Lung microvascular endothelial cell (primary cell): ENCODE data around the gene NHERF1. TPM values are rescaled to one million over a fixed set of nuclear protein-coding genes. Genes with fewer than 3 reads are reported as not detected.

Source experiments
- DNase-seq, 2 donors: peaks; one replicate each; pipeline versions ENCODE4 v3.0.0 to v3.0.0-alpha.2; 2010; ENCODE audit warnings: low read depth in 2 of 2
- total RNA-seq: library from RNA; depleted of rRNA; stranded (reverse); fragments of >200 nt; gene quantifications from 2 replicates; pipeline ENCODE4 v1.2.1, GENCODE V29; 2014

Gene NHERF1
- total RNA-seq, 1 donor from 2014 or later, result 4.4 TPM

GRCh38 chr17:74732042-74732867, 16.2 kb upstream of the NHERF1 start:
- no peak for DNase-seq

DNA sequence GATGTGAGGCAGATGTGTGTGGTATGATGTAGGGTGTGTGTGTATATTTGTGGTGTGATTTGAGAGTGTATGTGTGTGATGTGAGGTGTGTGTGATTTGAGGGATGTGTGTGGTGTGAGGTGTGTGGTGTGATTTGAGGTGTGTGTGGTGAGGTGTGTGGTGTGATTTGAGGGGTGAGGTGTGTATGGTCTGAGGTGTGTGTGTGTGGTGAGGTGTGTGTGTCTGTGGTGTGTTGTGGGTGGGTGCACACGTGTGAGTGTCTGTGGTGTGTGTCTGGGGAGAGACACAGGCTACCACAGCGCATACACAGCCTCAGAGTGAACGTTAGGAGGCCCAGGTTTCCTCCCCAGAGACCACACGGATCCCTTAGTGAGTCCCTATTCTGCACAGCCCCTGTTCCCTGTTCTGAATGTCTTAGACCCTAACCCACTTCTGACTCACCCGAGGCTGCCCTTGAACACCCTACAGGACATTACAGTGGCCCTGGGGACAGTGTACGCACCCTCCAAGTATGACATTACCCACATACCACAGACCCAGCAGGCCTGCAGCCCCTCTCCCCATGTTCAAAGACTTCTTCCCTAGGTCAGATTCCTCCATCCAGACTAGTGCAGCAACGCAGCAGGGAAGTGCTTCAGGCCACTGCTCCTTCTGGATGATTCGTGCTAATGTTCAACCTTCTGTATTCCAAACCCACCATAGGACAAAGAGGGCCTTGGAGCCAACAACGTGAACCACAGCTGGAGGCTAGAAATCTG, 14.9 kb upstream of the NHERF1 start:
- no peak for DNase-seq

DNA sequence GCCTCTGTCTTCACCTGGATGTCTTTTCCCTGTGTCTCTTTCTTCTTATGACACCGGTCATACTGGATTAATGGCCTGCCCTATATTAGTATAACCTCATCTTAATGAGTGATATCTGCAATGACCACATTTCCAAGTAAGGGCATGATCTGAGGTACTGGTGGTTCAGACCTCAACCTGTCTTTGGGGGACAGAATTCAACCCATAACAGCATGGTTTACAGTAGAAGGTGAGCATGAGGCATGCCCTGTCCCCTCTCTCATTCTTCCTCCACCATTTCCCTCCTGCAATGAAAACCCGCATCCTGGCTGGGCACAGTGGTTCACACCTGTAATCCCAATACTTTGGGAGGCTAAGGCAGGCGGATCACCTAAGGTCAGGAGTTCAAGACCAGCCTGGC, 14.2 kb upstream of the NHERF1 start:
- DNase-seq, result no peak

DNA sequence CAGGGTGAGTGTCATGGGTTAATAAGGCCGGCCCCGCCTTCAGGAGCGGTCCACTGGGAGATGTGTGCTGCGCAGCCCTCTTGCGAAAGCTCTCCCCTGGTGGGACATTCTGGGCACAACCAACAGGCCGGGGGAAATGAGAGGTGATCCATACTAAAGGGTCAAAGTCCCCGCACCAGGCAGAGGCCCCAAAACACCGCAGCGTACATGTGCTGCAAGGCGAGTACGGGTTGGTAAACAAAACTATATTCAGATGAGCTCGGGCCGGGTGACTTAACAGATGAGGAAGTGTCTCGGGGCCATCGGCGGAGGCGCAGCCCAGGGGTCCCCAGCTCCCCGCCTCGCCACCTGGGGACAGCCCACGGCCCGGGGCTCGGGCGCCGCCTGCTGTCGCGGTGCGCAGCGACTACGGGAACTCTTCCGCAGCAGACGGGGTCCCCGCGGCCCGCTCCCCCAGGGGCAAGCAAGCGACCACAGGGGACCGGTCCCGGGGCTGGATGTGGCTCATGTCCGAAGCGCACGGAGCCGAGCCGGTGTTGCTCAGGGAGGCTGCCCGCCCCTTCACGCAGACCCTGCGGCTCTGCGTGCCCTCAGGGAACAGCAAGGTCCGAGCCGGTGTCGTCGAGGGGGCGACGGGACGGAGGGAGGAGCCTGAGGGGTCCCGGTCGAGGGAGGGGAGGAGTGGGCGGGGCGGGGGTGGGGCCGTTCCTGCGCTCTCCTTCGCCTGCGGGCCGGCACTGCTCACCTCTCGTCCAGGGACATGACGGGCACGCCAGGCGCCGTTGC, 11.7 kb upstream of the NHERF1 start, which contains the start of gene RAB37:
RAB37 (plus strand) TSS at position 744 of the 786 bp plus-strand sequence; CDS start at position 761, 17 bp downstream.
- no peak for DNase-seq

DNA sequence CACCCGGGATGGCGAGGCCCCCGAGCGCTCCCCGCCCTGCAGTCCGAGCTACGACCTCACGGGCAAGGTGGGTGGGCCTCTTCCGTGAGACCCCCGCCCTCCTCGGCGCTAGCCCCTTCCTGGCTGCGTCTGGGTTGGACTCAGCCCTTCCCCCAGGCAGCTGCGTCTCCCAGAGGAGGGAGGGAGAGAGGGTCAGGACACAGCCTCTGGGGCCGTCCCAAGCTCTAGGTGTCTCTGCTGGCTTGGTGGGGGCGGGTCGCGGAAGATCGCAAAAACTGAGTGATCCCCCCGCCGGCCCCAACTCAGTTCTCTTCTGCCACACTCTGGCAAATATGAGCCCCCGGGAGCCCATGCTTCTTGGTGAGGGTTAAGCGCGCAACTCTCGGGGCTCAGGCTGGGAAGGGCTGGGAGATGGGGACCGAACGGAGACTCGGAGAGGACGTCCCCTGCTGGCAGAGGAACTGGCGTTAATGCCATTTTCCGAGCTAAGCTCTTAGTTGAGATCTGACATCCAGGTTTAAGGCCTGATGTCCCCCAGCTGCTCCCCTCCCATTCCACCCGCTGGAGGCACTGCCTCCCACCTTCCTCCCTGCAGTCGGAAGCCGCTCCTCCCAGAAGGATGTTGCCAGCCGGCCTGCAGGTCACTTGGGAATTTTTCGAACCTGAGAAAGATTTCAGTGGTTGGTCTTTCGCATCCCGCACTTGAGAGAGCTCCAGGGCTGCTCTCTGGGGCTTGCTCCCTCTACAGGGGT, 11.0 kb upstream of the NHERF1 start:
- DNase-seq, result peak in 1 of 2 donors; percentile 20

DNA sequence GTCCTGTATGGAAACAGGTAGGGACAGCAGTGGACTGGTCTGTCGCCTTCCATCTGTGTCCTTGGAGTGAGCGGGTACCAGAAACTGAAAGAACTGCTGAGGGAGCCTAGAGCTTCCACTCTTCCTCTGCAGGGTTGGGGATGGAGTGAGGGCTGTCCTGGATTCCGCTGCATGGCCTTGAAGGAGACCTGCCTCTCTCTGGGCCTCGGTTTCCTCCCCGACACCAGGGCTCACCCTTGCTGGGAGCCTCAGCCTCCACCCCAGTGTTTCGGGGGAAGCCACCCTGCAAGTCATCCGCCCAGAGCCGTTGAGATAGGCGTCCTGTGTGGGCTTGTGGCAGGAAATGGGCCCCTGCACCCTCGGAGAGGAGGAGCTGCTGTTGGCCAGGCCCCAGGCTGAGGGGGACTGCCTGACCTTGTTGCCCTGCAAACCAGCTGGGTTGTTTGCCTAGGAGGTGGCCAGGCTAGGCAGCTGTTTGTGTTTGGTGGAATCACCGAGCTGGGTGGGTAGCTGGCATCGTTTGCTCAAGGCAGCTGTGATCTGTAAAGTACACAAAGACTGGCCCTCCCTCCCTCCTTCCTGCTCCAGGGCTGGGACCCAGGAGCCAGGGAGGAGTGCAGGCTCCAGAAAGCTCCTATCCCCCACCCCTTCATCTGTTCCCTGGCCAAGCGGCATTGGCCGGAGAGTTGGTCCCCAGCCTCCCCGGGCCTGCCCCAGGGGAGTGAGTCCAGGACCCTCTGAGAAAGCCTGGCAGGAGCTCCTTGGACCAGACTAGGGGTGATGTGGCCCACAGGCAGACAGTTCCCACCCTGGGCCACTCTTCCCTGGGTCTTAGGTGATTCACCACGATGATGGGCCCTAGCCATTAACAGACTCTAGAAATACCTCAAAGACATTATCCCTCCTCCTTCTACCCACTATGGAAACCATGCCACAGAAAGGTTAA, 10.1 kb upstream of the NHERF1 start:
- no peak for DNase-seq

- no peak for DNase-seq
Observed at GRCh38 chr17:74739227-74739831, 9.1 kb upstream of the NHERF1 start.

- DNase-seq, result no peak
Observed at GRCh38 chr17:74740173-74740572, 8.3 kb upstream of the NHERF1 start.

- DNase-seq, result no peak
Observed at GRCh38 chr17:74740641-74741387, 7.6 kb upstream of the NHERF1 start.

DNA sequence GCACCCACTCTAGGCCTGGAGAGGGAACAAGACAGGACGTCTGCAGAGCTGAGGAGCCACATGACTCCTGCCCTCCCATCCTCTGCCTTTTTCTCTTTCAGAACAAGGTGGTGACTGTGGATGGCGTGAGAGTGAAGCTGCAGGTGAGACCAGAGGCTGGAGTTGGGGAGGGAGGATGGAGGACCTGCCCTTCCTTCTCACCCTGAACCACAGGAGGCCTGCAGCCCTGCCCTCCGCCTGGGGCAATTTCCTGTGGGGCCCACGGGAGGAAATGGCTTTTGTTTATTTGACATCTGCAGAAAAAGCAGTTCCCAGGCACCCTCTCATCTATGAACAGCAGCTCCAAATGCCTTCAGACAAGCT, 6.3 kb upstream of the NHERF1 start:
- DNase-seq, result peak in 1 of 2 donors; percentile 43

DNA sequence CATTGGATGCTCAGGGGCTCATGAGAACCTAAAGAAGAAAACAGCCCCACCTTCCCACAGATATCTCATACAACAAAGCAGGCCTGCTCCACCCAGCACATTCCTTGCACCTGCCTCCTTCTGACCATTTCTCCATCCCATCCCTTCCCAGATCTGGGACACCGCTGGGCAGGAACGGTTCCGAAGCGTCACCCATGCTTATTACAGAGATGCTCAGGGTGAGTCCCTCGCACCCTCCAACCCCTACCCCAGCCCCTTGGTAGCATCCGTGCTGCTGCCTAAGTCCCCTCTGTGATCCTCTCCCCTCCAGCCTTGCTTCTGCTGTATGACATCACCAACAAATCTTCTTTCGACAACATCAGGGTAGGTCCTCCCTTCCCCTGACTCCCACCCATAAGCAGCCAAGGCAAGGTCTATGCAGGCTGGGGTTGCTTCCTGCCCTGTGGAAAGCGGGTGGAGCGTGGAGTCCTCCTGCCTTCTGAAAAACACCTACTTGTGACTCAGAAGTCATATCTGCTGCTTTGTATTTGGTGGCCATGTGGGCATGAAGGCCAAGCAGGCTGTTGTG, 5.4 kb upstream of the NHERF1 start:
- no peak for DNase-seq

GRCh38 chr17:74743755-74744154, 4.7 kb upstream of the NHERF1 start:
- no peak for DNase-seq

GRCh38 chr17:74744349-74744713, 4.1 kb upstream of the NHERF1 start:
- no peak for DNase-seq

- peak; percentile 63 to 75 for DNase-seq
Observed at GRCh38 chr17:74744714-74745547, 3.5 kb upstream of the NHERF1 start.

- no peak for DNase-seq
Observed at GRCh38 chr17:74745548-74746177, 2.8 kb upstream of the NHERF1 start.

- DNase-seq, result no peak
Observed at GRCh38 chr17:74746376-74746775, 2.1 kb upstream of the NHERF1 start.

DNA sequence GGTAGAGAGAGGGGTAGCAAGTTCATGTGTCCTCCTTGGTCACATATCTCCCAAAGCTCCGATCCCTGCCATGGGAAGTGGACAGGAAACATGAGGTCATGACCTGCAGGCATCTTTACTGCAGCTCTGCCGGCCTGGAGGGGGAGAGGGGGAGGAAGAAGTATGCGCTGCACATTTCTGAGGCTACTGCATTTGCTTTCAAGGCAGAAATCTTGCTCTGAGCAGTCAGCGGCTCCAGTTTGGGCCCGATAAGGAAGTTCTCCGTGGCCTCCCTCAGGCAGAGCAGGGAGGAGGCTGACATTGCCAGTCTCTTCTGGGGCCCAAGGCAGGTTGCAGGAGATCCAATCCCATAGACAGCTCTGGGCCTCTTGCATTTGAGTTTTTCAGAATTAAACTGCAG, 1.5 kb upstream of the NHERF1 start:
- DNase-seq, result no peak

DNA sequence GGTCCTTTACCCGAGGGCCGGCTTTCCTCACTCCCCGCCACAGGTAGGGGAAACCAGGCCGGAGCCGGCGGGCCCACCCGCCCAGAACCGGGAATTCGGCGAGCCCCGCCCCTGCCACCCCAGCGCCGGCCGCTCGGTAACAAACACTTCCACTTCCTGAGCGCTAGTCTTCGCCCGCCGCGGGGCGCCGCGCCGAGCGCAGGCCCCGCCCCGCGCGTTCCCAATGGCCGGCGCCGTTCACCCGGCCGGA, 224 bp upstream of the NHERF1 start:
- DNase-seq, result no peak
